PC-9 (cell line): ENCODE results near the gene ACOXL.

ENCODE experiments used
- EZH2 ChIP-seq: fragments of 200-600 bp; sonication (generic); IDR thresholded peaks from 2 replicates; pipeline ENCODE4 v1.8.0; 2017; ENCODE audit warnings: antibody characterized with exemption, low read depth
- TF ChIP-seq, protein P1 (sequence below): fragments of 200-600 bp; sonication (generic); conservative IDR thresholded peaks from 2 replicates; pipeline ENCODE4 v1.6.1; 2017; ENCODE audit warnings: mixed run types, antibody characterized with exemption, mild to moderate bottlenecking, moderate library complexity

GRCh38 chr2:110768591-110768990 is 36.2 kb downstream of the ACOXL start:
- TF ChIP-seq, protein P1, sequence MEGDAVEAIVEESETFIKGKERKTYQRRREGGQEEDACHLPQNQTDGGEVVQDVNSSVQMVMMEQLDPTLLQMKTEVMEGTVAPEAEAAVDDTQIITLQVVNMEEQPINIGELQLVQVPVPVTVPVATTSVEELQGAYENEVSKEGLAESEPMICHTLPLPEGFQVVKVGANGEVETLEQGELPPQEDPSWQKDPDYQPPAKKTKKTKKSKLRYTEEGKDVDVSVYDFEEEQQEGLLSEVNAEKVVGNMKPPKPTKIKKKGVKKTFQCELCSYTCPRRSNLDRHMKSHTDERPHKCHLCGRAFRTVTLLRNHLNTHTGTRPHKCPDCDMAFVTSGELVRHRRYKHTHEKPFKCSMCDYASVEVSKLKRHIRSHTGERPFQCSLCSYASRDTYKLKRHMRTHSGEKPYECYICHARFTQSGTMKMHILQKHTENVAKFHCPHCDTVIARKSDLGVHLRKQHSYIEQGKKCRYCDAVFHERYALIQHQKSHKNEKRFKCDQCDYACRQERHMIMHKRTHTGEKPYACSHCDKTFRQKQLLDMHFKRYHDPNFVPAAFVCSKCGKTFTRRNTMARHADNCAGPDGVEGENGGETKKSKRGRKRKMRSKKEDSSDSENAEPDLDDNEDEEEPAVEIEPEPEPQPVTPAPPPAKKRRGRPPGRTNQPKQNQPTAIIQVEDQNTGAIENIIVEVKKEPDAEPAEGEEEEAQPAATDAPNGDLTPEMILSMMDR, result no peak
- no peak for TF ChIP-seq EZH2
